H1 (cell line): ENCODE data around the gene CORO1C. TPM values are rescaled to one million over a fixed set of nuclear protein-coding genes. Genes with fewer than 3 reads are reported as not detected.

Experiments used
- CTCF ChIA-PET: fragments of 300-600 bp; sonication (Branson Sonifier 250); formaldehyde crosslinking; loops from one replicate; lab custom pipeline; 2021; ENCODE audit not compliant: partially characterized antibody; lab: Charles Lee
- POLR2A ChIA-PET: fragments of 300-600 bp; sonication (Branson Sonifier 250); formaldehyde crosslinking; loops from one replicate; lab custom pipeline; 2021; ENCODE audit warnings: inconsistent platforms; ENCODE audit not compliant: partially characterized antibody; lab: Charles Lee
- DNase-seq, 2 experiments: peaks; one replicate each; pipeline versions ENCODE4 v3.0.0 to v3.0.0-alpha.2; 2010 to 2022; ENCODE audit warnings: low spot score in 2 of 2, low read depth in 1 of 2, mixed read lengths in 1 of 2
- FAIRE-seq: peaks from 2 replicates; lab custom pipeline; 2011; peaks lifted over from hg19 to GRCh38; lab: Jason Lieb, UNC
- H2AFZ ChIP-seq: 2 replicates; pipeline ENCODE4 v1.8.1; 2012; ENCODE audit warnings: low read length, inconsistent platforms
- H2AK5ac ChIP-seq: 2 replicates; pipeline ENCODE4 v1.6.1; 2013; ENCODE audit warnings: low read depth, low read length
- H2BK120ac ChIP-seq: replicated peaks from 2 replicates; pipeline ENCODE3; 2013; ENCODE audit warnings: low read depth, low read length, inconsistent platforms
- H2BK12ac ChIP-seq: 2 replicates; pipeline ENCODE4 v1.6.1; 2013; ENCODE audit warnings: low read depth, low read length
- H2BK15ac ChIP-seq: 2 replicates; pipeline ENCODE4 v1.6.1; 2013; ENCODE audit warnings: low read length
- H2BK20ac ChIP-seq: 2 replicates; pipeline ENCODE4 v1.6.1; 2013; ENCODE audit warnings: low read length
- H2BK5ac ChIP-seq: 2 replicates; pipeline ENCODE4 v1.6.1; 2013; ENCODE audit warnings: low read depth, low read length
- H3K14ac ChIP-seq: 2 replicates; pipeline ENCODE4 v1.6.1; 2013; ENCODE audit warnings: inconsistent platforms; ENCODE audit not compliant: insufficient read length
- H3K18ac ChIP-seq: 2 replicates; pipeline ENCODE4 v1.6.1; 2013; ENCODE audit warnings: low read length; ENCODE audit errors: extremely low read depth
- H3K23ac ChIP-seq: 2 replicates; pipeline ENCODE4 v1.6.1; 2013; ENCODE audit warnings: inconsistent platforms; ENCODE audit not compliant: insufficient read length
- H3K23me2 ChIP-seq: 2 replicates; pipeline ENCODE4 v1.6.1; 2013; ENCODE audit warnings: low read depth, low read length
- H3K27ac ChIP-seq: 2 replicates; pipeline ENCODE4 v1.6.1; 2011; ENCODE audit warnings: low read depth, low read length, inconsistent platforms
- H3K27me3 ChIP-seq, 4 experiments: replicated peaks in 1 of 4; 1 replicate in 1 of 4; 2 replicates in 3 of 4; pipeline versions ENCODE4 v1.6.1 to v1.8.1; 2011 to 2013; ENCODE audit warnings: low read length in 3 of 4, mild to moderate bottlenecking in 3 of 4, inconsistent platforms in 2 of 4, mixed read lengths in 2 of 4, moderate library complexity in 1 of 4; ENCODE audit not compliant: control insufficient read depth in 3 of 4, insufficient read depth in 3 of 4; ENCODE audit errors: extremely low read depth in 1 of 4
- H3K36me3 ChIP-seq, 4 experiments: 2 replicates each; pipeline versions ENCODE4 v1.6.1 to v1.8.1; 2011 to 2013; ENCODE audit warnings: mild to moderate bottlenecking in 4 of 4, low read length in 3 of 4, moderate library complexity in 2 of 4, control low read depth in 1 of 4, inconsistent platforms in 1 of 4; ENCODE audit not compliant: insufficient read depth in 4 of 4, control insufficient read depth in 2 of 4
- H3K4ac ChIP-seq: replicated peaks from 2 replicates; pipeline ENCODE3; 2013; ENCODE audit warnings: low read length, low read depth, mixed read lengths, inconsistent platforms; ENCODE audit not compliant: insufficient read length
- H3K4me1 ChIP-seq, 4 experiments: replicated peaks in 1 of 4; 1 replicate in 1 of 4; 2 replicates in 3 of 4; pipeline versions ENCODE4 v1.6.1 to v1.8.1; 2011 to 2013; ENCODE audit warnings: low read length in 3 of 4, inconsistent platforms in 2 of 4, mixed read lengths in 1 of 4; ENCODE audit not compliant: insufficient read depth in 4 of 4, control insufficient read depth in 3 of 4
- H3K4me2 ChIP-seq, 2 experiments: 2 replicates each; pipeline versions ENCODE4 v1.6.1 to v1.8.1; 2011 to 2013; ENCODE audit warnings: low read depth in 2 of 2, low read length in 2 of 2, control low read depth in 1 of 2, inconsistent platforms in 1 of 2, mild to moderate bottlenecking in 1 of 2; ENCODE audit not compliant: insufficient read depth in 1 of 2
- H3K4me3 ChIP-seq, 4 experiments: fragments of 200-600, 300-600 bp in 1 of 4; sonication (generic), shearing (Covaris generic), sonication (Bioruptor Twin) in 1 of 4; 2 replicates each; pipeline versions ENCODE4 v1.5.1 to v1.8.1; 2011 to 2016; ENCODE audit warnings: low read length in 4 of 4, low read depth in 3 of 4, control low read depth in 2 of 4, inconsistent platforms in 2 of 4, mild to moderate bottlenecking in 2 of 4, mixed read lengths in 1 of 4, moderate library complexity in 1 of 4; ENCODE audit not compliant: insufficient read depth in 2 of 4; ENCODE audit errors: extremely low read depth in 1 of 4
- H3K56ac ChIP-seq: replicated peaks from 2 replicates; pipeline ENCODE3; 2013; ENCODE audit warnings: low read depth, mild to moderate bottlenecking, mixed read lengths, low read length, inconsistent platforms; ENCODE audit not compliant: insufficient read length
- H3K79me1 ChIP-seq: 2 replicates; pipeline ENCODE4 v1.6.1; 2013; ENCODE audit warnings: low read depth, low read length, control low read depth
- H3K79me2 ChIP-seq, 2 experiments: 2 replicates each; pipeline versions ENCODE4 v1.6.1 to v1.8.1; 2012 to 2013; ENCODE audit warnings: low read length in 2 of 2, mild to moderate bottlenecking in 2 of 2, inconsistent platforms in 1 of 2; ENCODE audit not compliant: insufficient read depth in 2 of 2, control insufficient read depth in 1 of 2
- H3K9ac ChIP-seq, 4 experiments: replicated peaks in 1 of 4; 1 replicate in 1 of 4; 2 replicates in 3 of 4; pipeline versions ENCODE4 v1.6.1 to v1.8.1; 2011 to 2013; ENCODE audit warnings: low read depth in 3 of 4, low read length in 3 of 4, control low read depth in 2 of 4, mild to moderate bottlenecking in 2 of 4, moderate library complexity in 2 of 4, inconsistent platforms in 1 of 4; ENCODE audit errors: extremely low read depth in 1 of 4
- H3K9me3 ChIP-seq, 2 experiments: 2 replicates each; pipeline versions ENCODE4 v1.6.1 to v1.8.1; 2012 to 2013; ENCODE audit warnings: mild to moderate bottlenecking in 2 of 2, moderate library complexity in 2 of 2, control low read depth in 1 of 2, inconsistent platforms in 1 of 2, low read depth in 1 of 2, low read length in 1 of 2, mixed read lengths in 1 of 2; ENCODE audit not compliant: insufficient read depth in 2 of 2
- H4K20me1 ChIP-seq, 2 experiments: replicated peaks in 1 of 2; 2 replicates each; pipeline versions ENCODE3 to v1.8.1; 2011 to 2013; ENCODE audit warnings: inconsistent platforms in 2 of 2, low read length in 2 of 2, mild to moderate bottlenecking in 1 of 2; ENCODE audit not compliant: insufficient read depth in 2 of 2, control insufficient read depth in 1 of 2
- H4K5ac ChIP-seq: 2 replicates; pipeline ENCODE4 v1.6.1; 2013; ENCODE audit warnings: low read length, low read depth, mixed read lengths, inconsistent platforms; ENCODE audit not compliant: insufficient read length
- H4K8ac ChIP-seq: 2 replicates; pipeline ENCODE4 v1.8.0; 2013; ENCODE audit warnings: mild to moderate bottlenecking, moderate library complexity, low read length, inconsistent platforms; ENCODE audit not compliant: insufficient read depth; ENCODE audit errors: extremely low read depth
- H4K91ac ChIP-seq: replicated peaks from 2 replicates; pipeline ENCODE3; 2013; ENCODE audit warnings: low read length, mixed read lengths, inconsistent platforms; ENCODE audit not compliant: insufficient read length
- BACH1 ChIP-seq: IDR thresholded peaks from 2 replicates; pipeline ENCODE4 v1.6.1; 2012; ENCODE audit warnings: low read length, improper control_type of control experiment
- BRCA1 ChIP-seq: IDR thresholded peaks from 2 replicates; pipeline ENCODE4 v1.6.1; 2012; ENCODE audit warnings: low read depth, low read length, improper control_type of control experiment
- EGR1 ChIP-seq: IDR thresholded peaks from 2 replicates; pipeline ENCODE4 v1.6.1; 2011; ENCODE audit warnings: low read depth, low read length, borderline replicate concordance
- EP300 ChIP-seq, 2 experiments: IDR thresholded peaks; 1 replicate in 1 of 2; 2 replicates in 1 of 2; pipeline ENCODE4 v1.6.1; 2011 to 2012; ENCODE audit warnings: low read depth in 2 of 2, low read length in 2 of 2, mild to moderate bottlenecking in 2 of 2, borderline replicate concordance in 1 of 2, inconsistent platforms in 1 of 2, moderate library complexity in 1 of 2
- JUN ChIP-seq: IDR thresholded peaks from 2 replicates; pipeline ENCODE4 v1.6.1; 2011; ENCODE audit warnings: low read depth, mild to moderate bottlenecking, improper control_type of control experiment, low read length
- NANOG ChIP-seq: IDR thresholded peaks from 2 replicates; pipeline ENCODE4 v1.6.1; 2011; ENCODE audit warnings: low read length, low read depth, mild to moderate bottlenecking, inconsistent platforms; ENCODE audit not compliant: insufficient read depth, poor library complexity, severe bottlenecking
- SIX5 ChIP-seq: IDR thresholded peaks from 2 replicates; pipeline ENCODE4 v1.6.1; 2011; ENCODE audit warnings: mild to moderate bottlenecking, low read depth, low read length
- SP1 ChIP-seq: IDR thresholded peaks from 2 replicates; pipeline ENCODE4 v1.6.1; 2011; ENCODE audit warnings: low read depth, low read length
- WGBS, 2 experiments: shearing (Covaris generic) in 1 of 2; methylation state at CpG; one replicate each; pipeline versions ENCODE4 v1.1.6 to v1.1.7; 2013 to 2015; ENCODE audit warnings: low lambda C conversion rate in 2 of 2, mixed read lengths in 2 of 2, inconsistent platforms in 1 of 2, low coverage in 1 of 2, missing lambda C conversion rate in 1 of 2; ENCODE audit not compliant: insufficient replicate concordance in 2 of 2, insufficient coverage in 1 of 2, insufficient read length in 1 of 2; ENCODE audit errors: extremely low coverage in 1 of 2, missing lambda C conversion rate in 1 of 2; 5-methylcytosine and 5-hydroxymethylcytosine counted together
- polyA plus RNA-seq, 7 experiments: library from polyadenylated mRNA; depleted of rRNA in 3 of 7; stranded (reverse) in 5 of 7; unstranded in 2 of 7; fragments of >200 nt in 5 of 7; fragments of 200-250 nt in 2 of 7; gene quantifications; 1 replicate in 5 of 7; 2 replicates in 1 of 7; 4 replicates in 1 of 7; pipeline versions ENCODE4 v1.2.1 to v1.2.3, GENCODE V29; 2011 to 2013; ENCODE audit warnings: missing spikeins in 2 of 7, mixed read lengths in 2 of 7
- total RNA-seq: library from RNA; stranded (reverse); fragmentation: NEBNext Ultra II Directional; extraction: Animal tissue kit (Norgen Biotek cat#: 25700); gene quantifications from 2 replicates; pipeline ENCODE4 v1.2.1, GENCODE V29; 2021
- TF ChIP-seq, protein P1 (sequence below), 3 experiments: IDR thresholded peaks; 1 replicate in 2 of 3; 2 replicates in 1 of 3; pipeline versions ENCODE4 v1.5.1 to v1.6.1; 2011; ENCODE audit warnings: low read length in 3 of 3, mild to moderate bottlenecking in 3 of 3, inconsistent platforms in 2 of 3, low read depth in 1 of 3, moderate library complexity in 1 of 3; ENCODE audit not compliant: insufficient read depth in 1 of 3; ENCODE audit errors: control extremely low read depth in 1 of 3

The CORO1C gene
- total and polyA plus RNA-seq, 2 of the 8 experiments (the other 6 are each of a cell fraction or from before 2014, with no cell fraction given), result 72.7 to 120 TPM

- WGBS, 2 experiments, result 52% methylated on average over 3 of the region's 3 CpGs; no CpG with 5 or more reads in 1 of the 2 experiments
- no peak for DNase-seq
- peak overlapping the region in 1 of 4 experiments; percentile 34; a peak in 1 of 7 replicates for H3K9ac ChIP-seq
- TF ChIP-seq SIX5 (no peak), EGR1 (no peak), SP1 (no peak), BRCA1 (no peak), BACH1 (no peak), EP300 (IDR thresholded peaks at IDR 0.05; ENCODE audit: borderline replicate concordance in 1 of 2, low read depth in 2 of 2, low read length in 2 of 2) (no peak), JUN (no peak), NANOG (no peak)
- TF ChIP-seq, protein P1, sequence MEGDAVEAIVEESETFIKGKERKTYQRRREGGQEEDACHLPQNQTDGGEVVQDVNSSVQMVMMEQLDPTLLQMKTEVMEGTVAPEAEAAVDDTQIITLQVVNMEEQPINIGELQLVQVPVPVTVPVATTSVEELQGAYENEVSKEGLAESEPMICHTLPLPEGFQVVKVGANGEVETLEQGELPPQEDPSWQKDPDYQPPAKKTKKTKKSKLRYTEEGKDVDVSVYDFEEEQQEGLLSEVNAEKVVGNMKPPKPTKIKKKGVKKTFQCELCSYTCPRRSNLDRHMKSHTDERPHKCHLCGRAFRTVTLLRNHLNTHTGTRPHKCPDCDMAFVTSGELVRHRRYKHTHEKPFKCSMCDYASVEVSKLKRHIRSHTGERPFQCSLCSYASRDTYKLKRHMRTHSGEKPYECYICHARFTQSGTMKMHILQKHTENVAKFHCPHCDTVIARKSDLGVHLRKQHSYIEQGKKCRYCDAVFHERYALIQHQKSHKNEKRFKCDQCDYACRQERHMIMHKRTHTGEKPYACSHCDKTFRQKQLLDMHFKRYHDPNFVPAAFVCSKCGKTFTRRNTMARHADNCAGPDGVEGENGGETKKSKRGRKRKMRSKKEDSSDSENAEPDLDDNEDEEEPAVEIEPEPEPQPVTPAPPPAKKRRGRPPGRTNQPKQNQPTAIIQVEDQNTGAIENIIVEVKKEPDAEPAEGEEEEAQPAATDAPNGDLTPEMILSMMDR (IDR thresholded peaks at IDR 0.05; ENCODE audit: control extremely low read depth in 1 of 3, insufficient read depth in 1 of 3, low read depth in 1 of 3, low read length in 3 of 3), result no peak
Measured at GRCh38 chr12:108724054-108724889, 7.0 kb downstream of the CORO1C start.

More at GRCh38 chr12:108724054-108724889, 7.0 kb downstream of the CORO1C start:
- H3K36me3 ChIP-seq, result no peaks in the 10 kb centered on the region
- H4K5ac ChIP-seq, result no peak overlapping the region
- H4K91ac ChIP-seq, result no peak overlapping the region
- H3K27ac ChIP-seq, result no peak overlapping the region
- H3K4me1 ChIP-seq, result peaks cover 0 to 13% (median 4%) of the 10 kb centered on the region in 4 experiments; a peak in 6 of 7 replicates
- H2BK20ac ChIP-seq, result no peak overlapping the region
- ChIA-PET POLR2A (interaction anchor here (1.4 kb wide), 2 partner anchors 11 to 32 kb away, joined by 5 read pairs; no protein-coding TSS in a partner anchor), CTCF (interaction anchor here (1.4 to 3.6 kb wide), 3 partner anchors 34 to 80 kb away, joined by 3 to 10 read pairs (median 5); no protein-coding TSS in a partner anchor)
- H2BK120ac ChIP-seq, result no peak overlapping the region
- no peak overlapping the region for H3K4me2 ChIP-seq
- H3K56ac ChIP-seq, result no peak overlapping the region
- no peak overlapping the region for H2BK5ac ChIP-seq
- H3K14ac ChIP-seq, result no peak overlapping the region
- H3K23ac ChIP-seq, result no peak overlapping the region
- no peaks in the 10 kb centered on the region for H3K27me3 ChIP-seq
- no peak overlapping the region for H2BK15ac ChIP-seq
- H2AFZ ChIP-seq, result no peak overlapping the region
- H2BK12ac ChIP-seq, result no peak overlapping the region
- H3K9me3 ChIP-seq, result no peaks in the 10 kb centered on the region
- no peak overlapping the region for H4K8ac ChIP-seq
- H3K18ac ChIP-seq, result no peak overlapping the region
- H2AK5ac ChIP-seq, result no peak overlapping the region
- no peak overlapping the region for H3K4ac ChIP-seq
- peaks cover 2 to 9% of the 10 kb centered on the region in 2 experiments for H4K20me1 ChIP-seq
- H3K79me1 ChIP-seq, result peaks cover 9% of the 10 kb centered on the region; the same call in 1 of the 2 replicates
- H3K4me3 ChIP-seq, result no peak overlapping the region
- H3K79me2 ChIP-seq, result peaks cover 13 to 96% of the 10 kb centered on the region in 2 experiments
- no peaks in the 10 kb centered on the region for H3K23me2 ChIP-seq
- no peak for FAIRE-seq
